KOPT-K1 (cell line): ENCODE data around the gene ADH6.
"Not testable (repeated sequence)": the region's sequence is repeated elsewhere in the genome, so short reads cannot be mapped to it uniquely, and the experiment has no call there.

ENCODE experiments used
- H3K27ac ChIP-seq: fragments of 200-600 bp; sonication (generic); 2 replicates; pipeline ENCODE4 v1.5.1; 2016; ENCODE audit warnings: antibody characterized with exemption, mild to moderate bottlenecking, low read depth, low read length; ENCODE audit not compliant: poor library complexity, severe bottlenecking
- H3K36me3 ChIP-seq: fragments of 200-600 bp; sonication (generic); 2 replicates; pipeline ENCODE4 v1.5.1; 2017; ENCODE audit warnings: antibody characterized with exemption, mild to moderate bottlenecking, low read length, moderate library complexity; ENCODE audit not compliant: insufficient read depth
- H3K9me3 ChIP-seq: fragments of 200-600 bp; sonication (generic); 2 replicates; pipeline ENCODE4 v1.5.1; 2017; ENCODE audit warnings: antibody characterized with exemption, low read length, mild to moderate bottlenecking; ENCODE audit not compliant: insufficient read depth, poor library complexity, severe bottlenecking

ADH6 gene

GRCh38 chr4:99219072-99219471 is at the start of gene ADH6:
ADH6 (minus strand) TSS chr4:99219246; CDS start chr4:99219152, 94 bp downstream.
- Histone ChIP-seq H3K36me3 (no peaks in the 10 kb centered on the region), H3K9me3 (no peaks in the 10 kb centered on the region), H3K27ac (no peak within 1 kb of the TSS)

GRCh38 chr4:99264927-99265326 is 45.9 kb upstream of the ADH6 start:
- Histone ChIP-seq H3K9me3 (no peaks in the 10 kb centered on the region), H3K27ac (no peak overlapping the region), H3K36me3 (no peaks in the 10 kb centered on the region)

GRCh38 chr4:99252746-99253145 is 33.7 kb upstream of the ADH6 start:
- no peaks in the 10 kb centered on the region for H3K36me3 ChIP-seq
- no peak overlapping the region for H3K27ac ChIP-seq
- H3K9me3 ChIP-seq = no peaks in the 10 kb centered on the region

- Histone ChIP-seq H3K27ac (no peak overlapping the region), H3K36me3 (no peaks in the 10 kb centered on the region), H3K9me3 (no peaks in the 10 kb centered on the region)
These were observed 29.7 kb upstream of the ADH6 start for GRCh38 chr4:99248714-99249113.

- no peak overlapping the region for H3K27ac ChIP-seq
- no peaks in the 10 kb centered on the region for H3K36me3 ChIP-seq
- H3K9me3 ChIP-seq = no peaks in the 10 kb centered on the region
These were observed 16.9 kb upstream of the ADH6 start for GRCh38 chr4:99235955-99236354.

GRCh38 chr4:99234331-99235010 is 15.4 kb upstream of the ADH6 start:
- no peaks in the 10 kb centered on the region for H3K36me3 ChIP-seq
- no peaks in the 10 kb centered on the region for H3K9me3 ChIP-seq
- no peak overlapping the region for H3K27ac ChIP-seq

- not testable (repeated sequence) for H3K36me3 ChIP-seq, H3K9me3 ChIP-seq, H3K27ac ChIP-seq
These were observed 14.4 kb upstream of the ADH6 start for GRCh38 chr4:99233397-99233796.

GRCh38 chr4:99228706-99229105 is 9.7 kb upstream of the ADH6 start:
- not testable (repeated sequence) for H3K27ac ChIP-seq, H3K36me3 ChIP-seq, H3K9me3 ChIP-seq

- not testable (repeated sequence) for H3K9me3 ChIP-seq, H3K36me3 ChIP-seq, H3K27ac ChIP-seq
These were observed 8.6 kb upstream of the ADH6 start for GRCh38 chr4:99227646-99228045.

GRCh38 chr4:99221980-99222379 is 2.9 kb upstream of the ADH6 start:
- no peak overlapping the region for H3K27ac ChIP-seq
- no peaks in the 10 kb centered on the region for H3K9me3 ChIP-seq

GRCh38 chr4:99219479-99219878 is 433 bp upstream of the ADH6 start:
- H3K27ac ChIP-seq = no peak overlapping the region
- no peaks in the 10 kb centered on the region for H3K9me3 ChIP-seq
- no peaks in the 10 kb centered on the region for H3K36me3 ChIP-seq

More at GRCh38 chr4:99221980-99222379, 2.9 kb upstream of the ADH6 start:
- H3K36me3 ChIP-seq = no peaks in the 10 kb centered on the region

- Histone ChIP-seq H3K9me3 (no peaks in the 10 kb centered on the region), H3K36me3 (no peaks in the 10 kb centered on the region), H3K27ac (no peak overlapping the region)
These were observed 3.5 kb downstream of the ADH6 start for GRCh38 chr4:99215521-99215920.

GRCh38 chr4:99210789-99211188 is 8.3 kb downstream of the ADH6 start:
- H3K9me3 ChIP-seq = no peaks in the 10 kb centered on the region
- H3K27ac ChIP-seq = no peak overlapping the region
- H3K36me3 ChIP-seq = no peaks in the 10 kb centered on the region

- no peaks in the 10 kb centered on the region for H3K36me3 ChIP-seq
- no peak overlapping the region for H3K27ac ChIP-seq
- H3K9me3 ChIP-seq = no peaks in the 10 kb centered on the region
These were observed 9.4 kb downstream of the ADH6 start for GRCh38 chr4:99209671-99210070.

GRCh38 chr4:99208719-99209075 is 10.3 kb downstream of the ADH6 start:
- H3K27ac ChIP-seq = no peak overlapping the region
- H3K36me3 ChIP-seq = no peaks in the 10 kb centered on the region
- H3K9me3 ChIP-seq = no peaks in the 10 kb centered on the region

GRCh38 chr4:99207911-99208718 is 10.9 kb downstream of the ADH6 start:
- no peaks in the 10 kb centered on the region for H3K36me3 ChIP-seq
- H3K9me3 ChIP-seq = no peaks in the 10 kb centered on the region
- H3K27ac ChIP-seq = no peak overlapping the region
